Measurements from ENCODE around the gene TOP2B. TPM values are rescaled to one million over a fixed set of nuclear protein-coding genes. Genes with fewer than 3 reads are reported as not detected.

Gene TOP2B
- total and polyA plus RNA-seq, 2 donors (not counting 1 experiment from before 2014, with no cell fraction given), result 56.2 to 71.2 TPM

DNA sequence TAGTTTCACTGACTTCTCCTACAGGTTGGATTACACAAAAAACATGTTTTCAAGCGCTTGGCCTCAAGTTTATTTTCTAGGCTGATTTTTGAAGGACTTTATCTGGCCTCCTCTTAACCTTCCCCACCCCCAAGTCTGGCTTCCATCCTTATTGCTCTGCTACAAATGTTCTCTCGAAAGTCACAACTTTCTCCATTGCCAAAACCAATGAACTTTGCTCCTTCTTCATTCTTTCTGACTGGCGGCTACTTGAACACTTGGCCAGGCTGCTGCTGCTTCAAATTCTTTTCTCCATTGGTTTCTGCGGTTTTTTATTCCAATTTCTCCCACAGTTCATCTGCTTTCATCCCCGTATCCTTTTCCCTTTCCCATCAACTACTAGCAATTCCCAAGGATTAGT lies 106.6 kb downstream of the TOP2B start:
- H3K36me3 ChIP-seq (ENCODE audit: control insufficient read depth, insufficient read depth, low read length), result no peaks in the 10 kb centered on the region
- H3K4me2 ChIP-seq (ENCODE audit: extremely low read depth, insufficient read depth, low read length), result no peak overlapping the region
- H4K20me1 ChIP-seq (ENCODE audit: control insufficient read depth, extremely low read depth, insufficient read depth, low read length), result no peaks in the 10 kb centered on the region
- no peak overlapping the region for H2AFZ ChIP-seq (ENCODE audit: low read length)
- H3K9ac ChIP-seq (ENCODE audit: insufficient read depth, low read length), result no peak overlapping the region
- H3K4me3 ChIP-seq (replicated peaks in 1 of 4; ENCODE audit: control extremely low read depth in 1 of 4, insufficient read depth in 1 of 4, low read depth in 3 of 4, low read length in 4 of 4), result no peak overlapping the region
- no peaks in the 10 kb centered on the region for H3K27me3 ChIP-seq (ENCODE audit: control insufficient read depth, insufficient read depth, low read length)
- DNase-seq (ENCODE audit: low read depth in 2 of 2), result peak; percentile 63 to 90
- TF ChIP-seq EZH2 (IDR thresholded peaks at IDR 0.05; ENCODE audit: low read length, missing control alignments) (no peak), CTCF (conservative IDR thresholded peaks at IDR 0.05 in 1 of 2, IDR thresholded peaks at IDR 0.05 in 1 of 2; ENCODE audit: low read depth in 1 of 2, low read length in 2 of 2) (no peak)
- no peaks in the 10 kb centered on the region for H3K79me2 ChIP-seq (ENCODE audit: control insufficient read depth, insufficient read depth, low read length)
- H3K4me1 ChIP-seq (ENCODE audit: control insufficient read depth, extremely low read depth, insufficient read depth, low read length), result no peaks in the 10 kb centered on the region
- no peaks in the 10 kb centered on the region for H3K9me3 ChIP-seq (ENCODE audit: control insufficient read depth, insufficient read depth, low read depth, low read length)
- no peak overlapping the region for H3K27ac ChIP-seq (ENCODE audit: insufficient read depth, low read length)

DNA sequence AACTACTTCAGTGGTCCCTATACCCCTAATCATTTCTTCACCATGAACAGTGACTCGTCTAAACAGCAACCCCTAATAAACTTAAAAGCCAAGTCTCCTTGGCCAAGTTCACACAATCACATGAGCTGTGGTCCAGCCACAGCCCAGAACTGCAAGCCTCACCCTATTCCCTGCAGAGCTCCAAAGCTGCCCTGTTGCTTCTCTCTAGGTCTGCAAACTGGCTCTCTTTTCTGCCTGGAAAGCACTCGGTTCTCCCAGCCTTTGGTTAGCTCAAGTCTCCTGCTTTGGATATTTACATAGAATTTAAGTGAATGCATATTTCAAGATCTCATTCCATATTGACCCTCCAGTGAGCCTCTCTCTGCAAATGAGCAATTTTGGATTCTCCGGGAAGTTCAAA lies 107.0 kb downstream of the TOP2B start:
- Histone ChIP-seq H3K27ac (ENCODE audit: insufficient read depth, low read length) (no peak overlapping the region), H3K27me3 (ENCODE audit: control insufficient read depth, insufficient read depth, low read length) (no peaks in the 10 kb centered on the region), H3K9ac (ENCODE audit: insufficient read depth, low read length) (no peak overlapping the region), H3K4me1 (ENCODE audit: control insufficient read depth, extremely low read depth, insufficient read depth, low read length) (no peaks in the 10 kb centered on the region), H2AFZ (ENCODE audit: low read length) (no peak overlapping the region), H3K9me3 (ENCODE audit: control insufficient read depth, insufficient read depth, low read depth, low read length) (no peaks in the 10 kb centered on the region), H3K36me3 (ENCODE audit: control insufficient read depth, insufficient read depth, low read length) (no peaks in the 10 kb centered on the region), H4K20me1 (ENCODE audit: control insufficient read depth, extremely low read depth, insufficient read depth, low read length) (no peaks in the 10 kb centered on the region), H3K4me2 (ENCODE audit: extremely low read depth, insufficient read depth, low read length) (no peak overlapping the region), H3K79me2 (ENCODE audit: control insufficient read depth, insufficient read depth, low read length) (no peaks in the 10 kb centered on the region), H3K4me3 (replicated peaks in 1 of 4; ENCODE audit: control extremely low read depth in 1 of 4, insufficient read depth in 1 of 4, low read depth in 3 of 4, low read length in 4 of 4) (no peak overlapping the region)
- no peak for TF ChIP-seq EZH2 (IDR thresholded peaks at IDR 0.05; ENCODE audit: low read length, missing control alignments)
- TF ChIP-seq CTCF (conservative IDR thresholded peaks at IDR 0.05 in 1 of 2, IDR thresholded peaks at IDR 0.05 in 1 of 2; ENCODE audit: low read depth in 1 of 2, low read length in 2 of 2), result no peak
- peak; percentile 27 to 61 for DNase-seq (ENCODE audit: low read depth in 2 of 2)

DNA sequence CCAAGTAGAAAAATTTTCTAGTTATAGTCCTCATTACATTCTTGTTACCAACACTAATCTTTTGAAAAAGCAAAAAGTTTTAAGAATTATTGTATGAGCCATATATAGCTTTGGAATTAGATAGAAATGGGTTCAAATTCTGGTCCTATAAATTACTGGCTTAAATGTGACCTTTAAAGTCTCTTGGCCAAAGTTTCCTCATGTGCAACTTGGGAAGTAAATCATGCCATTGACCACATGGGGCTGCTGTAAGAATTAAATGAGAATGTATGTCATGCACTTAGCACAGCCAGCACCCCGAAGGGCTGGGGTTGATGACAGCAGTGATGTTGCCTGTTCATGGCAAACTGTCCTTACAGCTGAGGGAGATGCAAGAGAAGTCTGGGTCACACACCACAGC lies 108.3 kb downstream of the TOP2B start:
- no peak overlapping the region for H3K4me3 ChIP-seq (replicated peaks in 1 of 4; ENCODE audit: control extremely low read depth in 1 of 4, insufficient read depth in 1 of 4, low read depth in 3 of 4, low read length in 4 of 4)
- no peaks in the 10 kb centered on the region for H3K79me2 ChIP-seq (ENCODE audit: control insufficient read depth, insufficient read depth, low read length)
- no peaks in the 10 kb centered on the region for H3K36me3 ChIP-seq (ENCODE audit: control insufficient read depth, insufficient read depth, low read length)
- no peak overlapping the region for H3K4me2 ChIP-seq (ENCODE audit: extremely low read depth, insufficient read depth, low read length)
- H3K9ac ChIP-seq (ENCODE audit: insufficient read depth, low read length), result no peak overlapping the region
- no peak overlapping the region for H3K27ac ChIP-seq (ENCODE audit: insufficient read depth, low read length)
- H3K27me3 ChIP-seq (ENCODE audit: control insufficient read depth, insufficient read depth, low read length), result no peaks in the 10 kb centered on the region
- no peaks in the 10 kb centered on the region for H4K20me1 ChIP-seq (ENCODE audit: control insufficient read depth, extremely low read depth, insufficient read depth, low read length)
- DNase-seq (ENCODE audit: low read depth in 2 of 2), result no peak
- no peak for TF ChIP-seq CTCF (conservative IDR thresholded peaks at IDR 0.05 in 1 of 2, IDR thresholded peaks at IDR 0.05 in 1 of 2; ENCODE audit: low read depth in 1 of 2, low read length in 2 of 2)
- H2AFZ ChIP-seq (ENCODE audit: low read length), result no peak overlapping the region
- no peaks in the 10 kb centered on the region for H3K9me3 ChIP-seq (ENCODE audit: control insufficient read depth, insufficient read depth, low read depth, low read length)
- H3K4me1 ChIP-seq (ENCODE audit: control insufficient read depth, extremely low read depth, insufficient read depth, low read length), result no peaks in the 10 kb centered on the region
